Measurements from ENCODE around the gene POLDIP3.

The POLDIP3 gene

GRCh38 chr22:42630901-42631602 is 16.4 kb upstream of the POLDIP3 start:
- no peaks in the 10 kb centered on the region for H3K9me3 Mint-ChIP-seq
- no peaks in the 10 kb centered on the region for H3K4me1 Mint-ChIP-seq (ENCODE audit: low read depth)
- H3K27ac Mint-ChIP-seq = no peak overlapping the region
- H3K27me3 Mint-ChIP-seq (ENCODE audit: low read depth) = no peaks in the 10 kb centered on the region
- H3K4me3 Mint-ChIP-seq = no peak overlapping the region
- H3K36me3 Mint-ChIP-seq (ENCODE audit: low read depth) = peaks cover 4% of the 10 kb centered on the region

- Mint-ChIP-seq H3K9me3 (no peaks in the 10 kb centered on the region), H3K27me3 (ENCODE audit: low read depth) (no peaks in the 10 kb centered on the region), H3K27ac (no peak overlapping the region), H3K4me3 (no peak overlapping the region), H3K36me3 (ENCODE audit: low read depth) (peaks cover 8% of the 10 kb centered on the region), H3K4me1 (ENCODE audit: low read depth) (no peaks in the 10 kb centered on the region)
Measured at GRCh38 chr22:42630211-42630610, 15.5 kb upstream of the POLDIP3 start.

GRCh38 chr22:42627981-42628380 is 13.3 kb upstream of the POLDIP3 start:
- H3K36me3 Mint-ChIP-seq (ENCODE audit: low read depth) = peaks cover 8% of the 10 kb centered on the region
- H3K27me3 Mint-ChIP-seq (ENCODE audit: low read depth) = no peaks in the 10 kb centered on the region

GRCh38 chr22:42626951-42627625 is 12.4 kb upstream of the POLDIP3 start:
- Mint-ChIP-seq H3K4me3 (no peak overlapping the region), H3K27ac (no peak overlapping the region), H3K9me3 (no peaks in the 10 kb centered on the region), H3K4me1 (ENCODE audit: low read depth) (no peaks in the 10 kb centered on the region), H3K36me3 (ENCODE audit: low read depth) (peaks cover 8% of the 10 kb centered on the region), H3K27me3 (ENCODE audit: low read depth) (no peaks in the 10 kb centered on the region)

More at GRCh38 chr22:42627981-42628380, 13.3 kb upstream of the POLDIP3 start:
- no peak overlapping the region for H3K27ac Mint-ChIP-seq
- H3K4me3 Mint-ChIP-seq = no peak overlapping the region
- H3K9me3 Mint-ChIP-seq = no peaks in the 10 kb centered on the region
- H3K4me1 Mint-ChIP-seq (ENCODE audit: low read depth) = no peaks in the 10 kb centered on the region

- peaks cover 8% of the 10 kb centered on the region for H3K36me3 Mint-ChIP-seq (ENCODE audit: low read depth)
- peaks cover 2% of the 10 kb centered on the region for H3K4me1 Mint-ChIP-seq (ENCODE audit: low read depth)
- no peaks in the 10 kb centered on the region for H3K27me3 Mint-ChIP-seq (ENCODE audit: low read depth)
- H3K4me3 Mint-ChIP-seq = no peak overlapping the region
- H3K9me3 Mint-ChIP-seq = no peaks in the 10 kb centered on the region
- no peak overlapping the region for H3K27ac Mint-ChIP-seq
Measured at GRCh38 chr22:42626431-42626830, 11.7 kb upstream of the POLDIP3 start.

- peaks cover 8% of the 10 kb centered on the region for H3K36me3 Mint-ChIP-seq (ENCODE audit: low read depth)
- no peak overlapping the region for H3K27ac Mint-ChIP-seq
- H3K27me3 Mint-ChIP-seq (ENCODE audit: low read depth) = no peaks in the 10 kb centered on the region
- H3K9me3 Mint-ChIP-seq = no peaks in the 10 kb centered on the region
- H3K4me3 Mint-ChIP-seq = no peak overlapping the region
- peaks cover 5% of the 10 kb centered on the region for H3K4me1 Mint-ChIP-seq (ENCODE audit: low read depth)
Measured at GRCh38 chr22:42625416-42625815, 10.7 kb upstream of the POLDIP3 start.

GRCh38 chr22:42624551-42625106 is 9.9 kb upstream of the POLDIP3 start:
- peaks cover 5% of the 10 kb centered on the region for H3K4me1 Mint-ChIP-seq (ENCODE audit: low read depth)
- no peaks in the 10 kb centered on the region for H3K9me3 Mint-ChIP-seq
- H3K27me3 Mint-ChIP-seq (ENCODE audit: low read depth) = no peaks in the 10 kb centered on the region
- no peak overlapping the region for H3K27ac Mint-ChIP-seq
- no peak overlapping the region for H3K4me3 Mint-ChIP-seq
- H3K36me3 Mint-ChIP-seq (ENCODE audit: low read depth) = peaks cover 8% of the 10 kb centered on the region

- Mint-ChIP-seq H3K27me3 (ENCODE audit: low read depth) (no peaks in the 10 kb centered on the region), H3K9me3 (no peaks in the 10 kb centered on the region), H3K27ac (no peak overlapping the region), H3K4me1 (ENCODE audit: low read depth) (peaks cover 5% of the 10 kb centered on the region), H3K4me3 (no peak overlapping the region), H3K36me3 (ENCODE audit: low read depth) (peaks cover 8% of the 10 kb centered on the region)
Measured at GRCh38 chr22:42623756-42624441, 9.2 kb upstream of the POLDIP3 start.

- H3K27ac Mint-ChIP-seq = no peak overlapping the region
- H3K9me3 Mint-ChIP-seq = no peaks in the 10 kb centered on the region
- no peaks in the 10 kb centered on the region for H3K27me3 Mint-ChIP-seq (ENCODE audit: low read depth)
- no peak overlapping the region for H3K4me3 Mint-ChIP-seq
- peaks cover 5% of the 10 kb centered on the region for H3K4me1 Mint-ChIP-seq (ENCODE audit: low read depth)
- peaks cover 5% of the 10 kb centered on the region for H3K36me3 Mint-ChIP-seq (ENCODE audit: low read depth)
Measured at GRCh38 chr22:42623301-42623751, 8.6 kb upstream of the POLDIP3 start.

- Mint-ChIP-seq H3K36me3 (ENCODE audit: low read depth) (peaks cover 4% of the 10 kb centered on the region), H3K9me3 (no peaks in the 10 kb centered on the region), H3K4me1 (ENCODE audit: low read depth) (peaks cover 10% of the 10 kb centered on the region), H3K27ac (no peak overlapping the region), H3K4me3 (no peak overlapping the region), H3K27me3 (ENCODE audit: low read depth) (no peaks in the 10 kb centered on the region)
Measured at GRCh38 chr22:42622061-42622710, 7.5 kb upstream of the POLDIP3 start.

- Mint-ChIP-seq H3K36me3 (ENCODE audit: low read depth) (peaks cover 4% of the 10 kb centered on the region), H3K27ac (peak overlapping the region; percentile 28), H3K4me1 (ENCODE audit: low read depth) (peaks cover 10% of the 10 kb centered on the region), H3K27me3 (ENCODE audit: low read depth) (no peaks in the 10 kb centered on the region), H3K4me3 (no peak overlapping the region), H3K9me3 (no peaks in the 10 kb centered on the region)
Measured at GRCh38 chr22:42621505-42622002, 6.9 kb upstream of the POLDIP3 start.

- H3K4me3 Mint-ChIP-seq = no peak overlapping the region
- H3K4me1 Mint-ChIP-seq (ENCODE audit: low read depth) = peaks cover 17% of the 10 kb centered on the region
- H3K36me3 Mint-ChIP-seq (ENCODE audit: low read depth) = peaks cover 2% of the 10 kb centered on the region
- no peaks in the 10 kb centered on the region for H3K27me3 Mint-ChIP-seq (ENCODE audit: low read depth)
- H3K9me3 Mint-ChIP-seq = no peaks in the 10 kb centered on the region
- no peak overlapping the region for H3K27ac Mint-ChIP-seq
Measured at GRCh38 chr22:42620084-42620483, 5.4 kb upstream of the POLDIP3 start.

GRCh38 chr22:42619261-42620063 is 4.8 kb upstream of the POLDIP3 start:
- H3K27me3 Mint-ChIP-seq (ENCODE audit: low read depth) = no peaks in the 10 kb centered on the region
- H3K4me3 Mint-ChIP-seq = no peak overlapping the region
- H3K4me1 Mint-ChIP-seq (ENCODE audit: low read depth) = peaks cover 19% of the 10 kb centered on the region
- H3K9me3 Mint-ChIP-seq = no peaks in the 10 kb centered on the region
- H3K27ac Mint-ChIP-seq = no peak overlapping the region
- peaks cover 2% of the 10 kb centered on the region for H3K36me3 Mint-ChIP-seq (ENCODE audit: low read depth)
